Left renal cortex interstitium (tissue), 4 donors: ENCODE measurements around the gene PLA2G1B. TPM values are rescaled to one million over a fixed set of nuclear protein-coding genes. Genes with fewer than 3 reads are reported as not detected.
"Not testable (repeated sequence)": the region's sequence is repeated elsewhere in the genome, so short reads cannot be mapped to it uniquely, and the experiment has no call there.

Experiments
- DNase-seq, 4 donors: peaks; one replicate each; pipeline ENCODE4 v3.0.0-alpha.2; 2013; ENCODE audit warnings: low read depth in 4 of 4, low spot score in 2 of 4, missing footprints in 1 of 4
- polyA plus RNA-seq, 4 donors: library from polyadenylated mRNA; unstranded; fragments of 120-200 nt; gene quantifications; one replicate each; pipeline ENCODE4 v1.2.1, GENCODE V29; 2013; ENCODE audit not compliant: insufficient read length in 4 of 4

PLA2G1B gene
- polyA plus RNA-seq, 4 donors: 0.43 to 0.75 (median 0.65) TPM; not detected in 1

DNA sequence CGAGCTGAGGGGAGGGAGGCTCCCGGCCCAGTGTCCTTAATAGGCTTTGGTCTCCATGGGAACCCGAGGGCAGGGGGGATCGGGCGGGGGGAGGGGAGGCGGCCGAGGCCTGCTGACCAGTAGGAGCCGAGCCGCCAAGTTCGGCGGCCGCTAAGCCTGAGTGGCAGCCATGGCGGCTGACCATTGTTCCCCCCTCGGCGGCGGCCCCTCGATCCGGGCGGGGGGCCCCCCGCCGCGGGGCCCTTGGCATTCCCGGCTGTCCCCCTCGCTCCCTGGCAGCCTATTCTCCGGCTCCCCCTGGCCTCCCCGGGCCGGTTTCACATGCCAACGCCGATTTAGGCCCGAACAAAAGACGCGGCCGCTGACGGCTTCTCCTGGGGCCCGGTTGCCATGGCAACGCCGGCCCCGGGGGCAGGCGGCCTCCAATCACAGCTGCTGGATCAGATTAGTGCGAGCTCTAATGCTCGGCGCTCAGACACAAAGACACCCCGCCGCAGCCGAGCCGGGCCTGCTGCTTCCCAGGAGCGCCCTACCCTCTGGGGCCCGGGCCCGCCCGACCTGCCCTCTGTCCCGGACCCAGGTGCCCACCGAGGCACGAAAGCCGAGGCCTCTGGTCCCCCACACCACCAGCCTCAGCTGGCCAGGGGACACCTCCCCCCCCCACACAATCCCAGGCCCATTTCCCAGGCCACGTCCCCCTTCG is 34.1 kb upstream of the PLA2G1B start:
- DNase-seq: peak in 3 of 4 donors; percentile 79 to 83 (median 83)

DNA sequence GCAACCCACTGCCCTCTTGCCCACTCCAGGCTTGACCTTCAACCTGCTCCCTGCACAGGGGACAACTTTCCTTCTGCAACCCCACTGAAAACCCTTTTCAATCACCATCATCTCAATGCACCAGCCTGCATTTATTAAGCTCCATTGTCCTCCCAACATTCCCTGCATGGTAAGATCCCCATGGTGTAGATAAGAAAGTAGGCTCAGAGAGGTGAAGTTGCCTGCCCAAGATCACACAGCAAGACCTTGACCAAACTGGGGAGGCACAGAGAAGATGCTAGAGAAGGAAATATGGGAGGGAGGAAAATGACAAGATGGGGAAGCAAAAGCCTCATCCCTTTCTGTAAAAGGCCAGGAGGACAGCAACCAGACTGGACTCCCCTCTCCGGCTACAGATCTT is 31.5 kb upstream of the PLA2G1B start:
- DNase-seq: no peak

DNA sequence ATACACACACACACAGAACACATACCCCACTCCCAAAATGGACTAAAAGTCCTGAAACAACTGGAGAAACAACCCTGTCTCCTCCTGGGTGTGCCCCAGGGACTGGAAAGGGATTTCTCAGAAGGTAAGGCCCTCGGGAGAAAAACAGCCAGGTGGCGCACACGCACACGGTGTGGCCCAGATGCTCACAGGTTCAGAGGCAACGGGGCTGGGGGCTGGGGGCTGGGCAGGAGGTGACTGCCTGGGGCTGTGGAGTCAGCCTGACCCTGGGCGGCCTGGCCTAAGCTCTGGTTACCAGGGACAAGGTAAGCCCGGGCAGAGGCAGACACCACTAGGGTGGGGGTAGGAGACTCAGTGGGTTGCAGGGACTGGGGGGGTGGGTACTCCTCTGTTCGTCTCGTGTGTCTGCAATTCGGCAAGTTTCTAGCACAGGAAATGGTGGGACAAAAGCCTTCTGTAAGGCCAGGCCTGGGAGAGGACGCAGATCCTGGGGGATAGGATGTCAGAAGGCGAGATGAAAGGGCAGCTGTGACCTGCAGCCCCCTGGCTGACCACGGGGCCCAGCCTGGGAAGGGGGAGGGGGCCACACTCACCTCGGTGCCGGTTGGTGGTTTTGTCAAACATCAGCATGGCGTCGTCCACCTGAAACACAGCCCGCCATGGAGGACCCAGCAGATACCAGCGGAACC is 31.0 kb upstream of the PLA2G1B start:
- DNase-seq: no peak

DNA sequence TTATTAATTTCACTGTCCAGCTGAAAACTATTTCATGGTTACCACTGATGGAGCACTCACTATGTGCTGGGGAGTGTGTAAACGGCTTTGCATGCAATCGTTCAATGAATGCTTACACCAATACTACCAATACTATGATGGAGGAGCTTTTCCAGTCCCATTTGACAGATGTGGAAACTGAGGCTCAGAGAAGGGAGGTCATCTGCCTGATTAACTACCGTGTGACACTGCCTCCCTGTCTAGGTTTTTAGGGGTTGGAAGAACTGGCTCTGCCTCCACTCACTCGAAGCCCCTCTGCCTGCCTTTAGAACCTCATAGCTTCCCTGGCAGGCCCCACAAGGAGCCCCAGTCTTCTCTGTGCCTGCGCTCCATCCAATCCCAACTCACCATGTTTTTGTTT is 29.5 kb upstream of the PLA2G1B start:
- no peak for DNase-seq

DNA sequence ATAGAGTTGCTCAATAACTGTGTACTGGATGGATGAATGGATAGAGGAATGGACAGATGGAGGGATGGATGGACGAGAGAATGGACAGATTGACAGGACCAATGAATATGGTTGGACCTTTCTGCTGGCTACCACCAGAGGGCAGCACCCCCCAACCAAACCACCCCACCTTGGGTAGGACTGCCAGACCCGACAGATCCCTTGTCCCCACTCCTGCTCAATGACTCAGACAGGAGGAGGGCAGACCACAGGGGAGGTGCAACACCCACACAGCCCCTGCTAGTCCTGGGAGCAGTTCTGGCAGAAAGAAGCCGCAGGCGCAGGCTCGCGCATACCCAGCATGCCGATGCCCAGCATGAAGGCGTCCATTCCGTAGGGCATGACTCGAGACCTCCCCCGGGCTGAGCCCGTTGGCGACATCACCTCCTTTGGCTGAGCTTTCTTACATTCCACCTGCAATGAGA is 29.0 kb upstream of the PLA2G1B start:
- DNase-seq: no peak

DNA sequence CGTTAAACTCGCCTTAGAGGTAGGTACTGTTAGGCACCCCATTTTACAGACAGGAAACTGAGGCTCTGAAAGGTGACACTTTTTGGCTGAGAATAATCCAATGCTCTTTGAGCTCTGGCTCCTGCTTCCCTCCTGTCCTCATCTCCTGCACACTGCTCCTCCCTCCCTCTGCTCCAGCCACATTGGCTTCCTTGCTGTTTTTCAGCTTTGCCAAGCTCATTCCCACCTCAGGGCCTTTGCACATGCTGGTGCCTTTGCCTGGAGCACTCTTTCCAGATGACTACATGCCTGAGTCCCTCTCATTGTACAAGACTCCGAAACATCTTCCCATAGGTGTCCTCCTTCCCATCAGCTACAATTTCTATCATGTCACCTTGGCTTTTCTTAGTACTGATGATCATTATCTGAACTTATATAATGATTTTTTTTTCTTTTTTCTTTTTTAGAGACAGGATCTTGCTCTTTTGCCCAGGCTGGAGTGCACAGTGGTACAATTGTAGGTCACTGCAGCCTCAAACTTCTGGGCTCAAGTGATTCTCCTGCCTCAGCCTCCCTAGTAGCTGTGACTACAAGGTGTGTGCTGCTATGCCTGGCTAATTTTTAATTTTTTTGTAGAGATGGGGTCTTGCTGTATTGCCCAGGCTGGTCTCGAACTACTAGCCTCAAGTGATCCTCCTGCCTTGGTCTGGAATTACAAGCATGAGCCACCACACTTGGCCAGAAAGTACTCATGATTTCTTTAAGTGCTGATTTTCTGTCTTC is 26.2 kb upstream of the PLA2G1B start:
- DNase-seq: no peak

DNA sequence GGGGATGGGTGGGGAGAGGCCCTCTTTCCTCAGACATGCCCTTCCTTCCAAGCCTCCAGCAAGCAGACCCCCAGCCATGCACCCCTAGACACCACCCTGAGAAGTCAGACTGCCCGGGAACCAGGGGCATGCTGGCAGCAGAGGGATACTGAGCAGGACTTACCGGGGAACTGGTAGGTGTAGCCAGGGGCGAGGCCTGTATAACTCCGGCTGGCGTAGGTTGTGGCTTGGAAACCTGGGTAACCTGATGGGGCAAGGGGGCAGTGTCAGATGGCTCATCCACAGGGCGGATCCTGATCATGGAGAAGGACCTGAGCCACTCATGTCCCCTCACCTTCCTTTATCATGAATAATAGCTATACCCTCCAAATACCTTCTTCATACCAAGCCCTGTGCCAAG is 25.6 kb upstream of the PLA2G1B start:
- DNase-seq: no peak

DNA sequence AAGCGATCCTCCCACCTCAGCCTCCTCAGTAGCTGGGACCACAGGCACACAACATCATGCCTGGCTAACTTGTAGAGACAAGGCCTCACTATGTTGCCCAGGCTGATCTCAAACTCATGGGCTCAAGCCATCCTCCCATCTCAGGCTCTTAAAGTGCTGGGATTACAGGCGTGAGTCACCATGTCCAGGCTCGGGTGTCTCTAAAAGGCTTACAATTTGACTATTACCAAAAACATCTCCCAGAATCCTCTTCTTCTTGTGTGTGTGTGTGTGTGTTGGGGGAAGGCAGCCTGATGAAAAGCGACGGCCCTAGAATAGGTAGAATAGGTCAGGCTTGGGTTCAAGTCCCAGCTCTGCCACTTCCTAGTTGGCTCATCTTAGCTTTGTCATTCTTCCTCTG is 24.5 kb upstream of the PLA2G1B start:
- DNase-seq: no peak

DNA sequence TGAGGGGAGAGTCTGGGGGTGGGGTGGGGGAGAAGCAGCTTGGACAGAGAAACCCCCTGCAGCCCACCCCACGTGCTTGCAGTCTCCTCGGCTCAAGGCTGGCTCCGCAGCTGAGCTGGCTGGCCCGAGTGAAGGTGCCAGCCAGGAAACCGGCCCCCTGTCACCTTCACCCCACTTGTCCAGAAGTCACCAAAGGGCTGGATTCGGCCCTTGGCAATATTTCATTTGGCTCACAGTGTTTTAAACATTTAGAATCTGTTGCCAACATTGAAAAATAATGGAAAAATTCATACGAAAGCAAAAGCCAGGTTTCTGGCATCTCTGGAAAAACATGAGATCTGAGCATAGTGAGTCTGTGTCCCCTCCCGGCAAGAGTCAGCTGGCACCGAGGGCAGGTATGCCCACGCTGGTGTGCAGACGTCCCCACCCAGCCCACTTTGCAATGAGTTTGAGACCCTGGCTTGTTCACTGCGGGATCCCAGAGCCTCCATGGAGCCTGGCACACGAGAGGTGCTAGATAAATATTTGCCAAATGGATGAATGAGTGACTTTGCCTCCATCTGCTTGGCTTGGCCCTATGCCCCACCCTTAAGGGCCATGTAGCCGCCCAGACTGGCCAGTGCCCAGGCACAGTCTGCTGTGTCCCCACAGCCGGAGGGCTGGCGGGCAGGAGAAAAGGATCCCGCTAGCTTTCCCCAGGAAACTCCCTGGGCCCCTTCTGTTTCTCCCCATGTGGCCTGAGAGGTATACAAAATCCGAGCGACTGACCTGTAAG is 23.2 kb upstream of the PLA2G1B start:
- DNase-seq: no peak

DNA sequence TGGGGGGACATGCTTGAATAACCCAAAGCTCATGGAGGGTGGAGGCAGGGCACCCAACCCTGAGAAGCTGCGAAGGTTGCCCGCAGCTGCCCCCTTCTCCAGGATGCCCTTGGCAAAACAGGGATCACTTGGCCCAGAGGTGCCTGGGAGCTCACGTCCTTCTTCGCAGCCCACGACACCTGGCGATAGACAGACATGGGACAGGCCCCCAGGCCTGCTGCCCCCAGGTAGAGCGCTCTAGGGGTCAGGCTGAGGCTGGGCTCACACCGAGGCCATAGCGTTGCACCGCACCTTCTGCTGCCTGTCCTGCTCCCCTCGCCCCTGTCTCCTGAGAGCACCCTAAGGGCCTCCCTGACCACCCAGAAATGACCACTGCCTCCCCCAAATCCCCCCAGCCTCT is 20.2 kb upstream of the PLA2G1B start:
- DNase-seq: no peak

DNA sequence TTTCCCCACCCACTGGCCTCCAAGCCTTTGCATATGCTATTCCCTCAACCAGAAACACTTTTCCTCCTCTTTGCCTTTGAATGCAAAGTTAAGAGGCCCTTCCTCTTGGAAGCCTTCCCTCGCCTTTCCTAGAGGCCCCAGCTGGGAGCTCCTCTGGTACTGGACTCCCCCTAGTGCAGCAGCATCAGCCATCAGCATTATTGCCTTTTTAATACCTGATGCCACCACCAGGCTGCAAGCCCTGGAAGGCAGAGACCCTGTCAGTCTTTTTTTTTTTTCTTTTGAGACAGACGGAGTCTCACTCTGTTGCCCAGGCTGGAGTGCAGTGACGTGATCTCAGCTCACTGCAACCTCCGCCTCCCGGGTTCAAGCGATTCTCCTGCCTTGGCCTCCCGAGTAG is 19.1 kb upstream of the PLA2G1B start:
- no peak for DNase-seq

DNA sequence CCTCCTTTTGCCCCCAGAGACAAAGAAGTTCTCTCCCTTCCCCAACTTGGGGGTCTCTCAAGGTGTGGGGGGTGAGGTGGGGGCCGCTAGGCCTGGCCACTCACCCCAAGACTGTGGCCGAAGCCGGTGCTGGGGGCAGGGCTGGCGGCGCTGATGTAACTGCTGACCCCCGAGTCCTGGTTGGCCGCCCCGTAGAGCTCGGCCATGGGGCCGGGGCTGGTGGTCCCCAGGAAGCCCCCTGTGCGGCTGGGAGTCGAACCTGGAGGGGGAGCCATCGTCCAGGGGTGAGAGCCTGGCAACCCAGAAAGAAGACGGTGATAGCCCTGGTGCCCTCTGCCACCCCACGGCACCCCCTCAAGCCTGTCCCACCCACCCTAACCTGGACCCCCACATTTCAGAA is 18.5 kb upstream of the PLA2G1B start:
- no peak for DNase-seq

DNA sequence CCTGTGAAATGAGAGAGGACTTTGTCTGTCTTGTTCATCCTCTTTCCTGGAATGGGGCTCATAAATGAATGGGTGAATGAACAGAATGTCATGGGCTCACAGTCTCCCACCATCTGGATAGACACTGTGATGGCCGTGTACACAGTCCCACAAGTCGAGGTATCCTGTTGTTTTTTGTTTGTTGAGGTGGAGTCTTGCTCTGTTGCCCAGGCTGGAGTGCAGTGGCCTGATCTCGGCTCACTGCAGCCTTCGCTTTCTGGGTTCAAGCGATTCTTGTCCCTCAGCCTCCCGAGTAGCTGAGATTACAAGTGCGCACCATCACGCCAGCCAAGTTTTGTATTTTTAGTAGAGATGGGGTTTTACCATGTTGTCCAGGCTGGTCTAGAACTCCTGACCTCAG is 16.1 kb upstream of the PLA2G1B start:
- no peak for DNase-seq

DNA sequence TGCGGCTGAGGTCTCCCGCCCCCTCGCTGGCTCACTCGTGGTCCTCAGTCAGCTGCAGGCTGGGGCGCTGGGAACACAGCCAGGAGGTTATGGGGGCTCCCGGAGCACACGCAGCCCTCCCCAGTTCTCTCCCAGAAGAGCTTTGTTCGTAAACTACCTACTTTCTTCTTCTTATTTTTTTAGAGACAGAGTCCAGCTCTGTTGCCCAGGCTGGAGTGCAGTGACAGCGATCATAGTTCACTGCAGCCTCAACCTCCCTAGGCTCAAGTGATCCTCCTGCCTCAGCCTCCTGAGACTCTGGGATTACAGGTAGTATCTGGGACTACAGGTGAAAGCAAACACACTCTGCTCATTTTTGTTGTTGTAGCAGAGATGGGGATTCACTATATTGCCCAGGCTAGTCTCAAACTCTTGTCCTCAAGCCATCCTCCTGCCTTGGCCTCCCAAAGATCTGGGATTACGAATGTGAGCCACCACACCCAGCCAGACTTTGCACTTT is 15.5 kb upstream of the PLA2G1B start:
- no peak for DNase-seq

DNA sequence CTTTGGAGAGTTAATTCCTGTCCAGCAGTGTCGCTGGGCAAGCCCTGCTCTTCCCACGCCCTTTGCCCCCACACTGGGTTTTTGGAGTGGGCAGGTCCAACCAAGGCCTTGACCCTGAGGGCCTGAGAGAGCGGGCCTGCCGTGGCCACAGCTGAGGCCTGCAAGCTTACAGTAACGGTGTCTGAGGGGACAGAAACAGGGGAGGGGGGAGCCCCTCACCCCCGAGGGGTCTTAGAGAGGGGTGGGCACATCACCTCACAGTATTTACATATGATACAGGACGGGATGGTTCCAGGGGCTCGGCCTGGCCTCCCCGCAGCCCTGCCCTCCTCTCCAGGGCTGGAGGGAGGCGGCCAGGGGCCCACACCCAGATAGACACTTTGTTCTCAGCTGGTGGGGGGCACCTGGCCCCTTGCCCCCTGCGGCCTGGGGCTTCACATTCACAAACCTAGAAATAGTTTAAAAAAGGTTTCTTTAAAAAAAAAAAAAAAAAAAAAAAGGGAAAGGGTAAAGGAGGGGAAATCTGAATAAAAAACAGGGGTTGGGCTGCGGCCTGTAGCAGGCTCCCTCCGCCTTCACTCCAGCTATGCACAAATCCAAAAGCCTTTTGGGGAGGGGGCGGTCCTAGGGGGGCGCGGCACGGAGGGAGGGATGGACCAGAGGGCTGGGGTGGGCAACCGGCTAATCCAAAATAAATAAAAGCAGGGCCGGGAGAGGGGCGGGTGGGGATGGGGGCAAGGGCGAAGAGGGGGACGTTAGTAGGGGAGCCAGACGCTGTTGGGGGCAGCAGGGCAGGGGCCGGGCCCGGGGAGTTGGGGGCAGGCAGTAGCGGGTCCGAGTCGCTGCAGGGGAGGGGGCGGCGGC is 14.8 kb upstream of the PLA2G1B start:
- DNase-seq: peak in 1 of 4 donors; percentile 38

DNA sequence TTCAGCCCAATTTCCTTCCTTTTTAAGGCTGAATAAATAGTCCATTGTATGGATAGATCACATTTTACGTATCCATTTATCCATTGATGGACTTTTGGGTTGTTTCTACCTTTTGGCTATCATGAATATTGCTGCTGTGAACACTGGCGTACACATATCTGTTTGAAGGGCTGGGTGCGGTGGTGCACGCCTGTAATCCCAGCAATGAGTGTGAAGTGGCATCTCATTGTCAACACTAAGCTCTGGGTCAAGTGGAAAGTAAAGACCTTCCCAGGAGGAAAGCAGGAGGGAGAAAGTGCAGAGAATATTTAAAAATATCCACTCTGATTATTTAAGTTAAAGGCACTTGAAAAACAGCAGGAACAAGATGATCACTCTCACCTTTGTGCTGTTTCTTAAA is 11.7 kb upstream of the PLA2G1B start:
- DNase-seq: no peak

DNA sequence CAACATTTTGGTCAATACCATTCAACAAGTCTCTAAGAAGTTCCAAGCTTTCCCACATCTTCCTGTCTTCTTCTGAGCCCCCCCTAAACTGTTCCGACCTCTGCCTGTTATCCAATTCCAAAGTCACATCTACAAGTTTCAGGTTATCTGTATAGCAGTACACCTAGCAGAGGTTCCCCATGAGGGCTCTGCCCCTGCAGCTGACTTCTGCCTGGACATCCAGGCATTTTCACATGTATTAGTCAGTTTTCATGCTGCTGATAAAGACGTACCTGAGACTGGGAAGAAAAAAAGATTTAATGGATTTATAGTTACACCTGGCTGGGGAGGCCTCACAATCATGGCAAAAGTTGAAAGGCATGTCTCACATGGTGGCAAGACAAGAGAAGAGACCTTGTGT is 10.2 kb upstream of the PLA2G1B start:
- no peak for DNase-seq

DNA sequence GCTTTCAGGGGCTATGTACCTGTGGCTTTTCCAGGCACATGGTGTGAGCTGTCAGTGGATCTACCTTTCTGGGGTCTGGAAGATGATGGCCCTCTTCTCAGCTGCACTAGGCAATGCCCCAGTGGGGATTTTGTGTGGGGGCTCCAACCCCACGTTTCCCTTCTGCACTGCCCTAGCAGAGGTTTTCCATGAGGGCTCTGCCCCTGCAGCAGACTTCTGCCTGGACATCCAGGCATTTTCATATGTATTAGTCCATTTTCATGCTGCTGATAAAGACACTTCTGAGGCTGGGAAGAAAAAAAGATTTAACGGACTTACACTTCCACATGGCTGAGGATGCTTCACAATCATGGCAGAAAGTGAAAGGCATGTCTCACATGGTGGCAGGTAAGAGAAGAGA is 8.8 kb upstream of the PLA2G1B start:
- DNase-seq: not testable (repeated sequence)

DNA sequence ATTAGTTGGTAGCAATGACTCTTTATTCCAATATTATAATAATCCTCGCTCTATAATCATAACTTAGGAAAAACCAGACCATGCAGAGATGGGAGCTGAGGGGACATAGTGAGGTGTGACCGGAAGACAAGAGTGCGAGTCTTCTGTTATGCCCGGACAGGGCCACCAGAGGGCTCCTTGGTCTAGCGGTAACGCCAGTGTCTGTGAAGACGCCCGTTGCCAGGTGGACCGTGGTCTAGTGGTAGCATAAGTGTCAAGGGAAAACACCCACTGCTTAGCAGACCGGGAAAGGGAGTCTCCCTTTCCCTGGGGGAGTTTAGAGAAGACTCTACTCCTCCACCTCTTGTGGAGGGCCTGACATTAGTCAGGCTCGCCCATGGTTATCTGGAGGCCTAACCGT is 7.9 kb upstream of the PLA2G1B start:
- not testable (repeated sequence) for DNase-seq

DNA sequence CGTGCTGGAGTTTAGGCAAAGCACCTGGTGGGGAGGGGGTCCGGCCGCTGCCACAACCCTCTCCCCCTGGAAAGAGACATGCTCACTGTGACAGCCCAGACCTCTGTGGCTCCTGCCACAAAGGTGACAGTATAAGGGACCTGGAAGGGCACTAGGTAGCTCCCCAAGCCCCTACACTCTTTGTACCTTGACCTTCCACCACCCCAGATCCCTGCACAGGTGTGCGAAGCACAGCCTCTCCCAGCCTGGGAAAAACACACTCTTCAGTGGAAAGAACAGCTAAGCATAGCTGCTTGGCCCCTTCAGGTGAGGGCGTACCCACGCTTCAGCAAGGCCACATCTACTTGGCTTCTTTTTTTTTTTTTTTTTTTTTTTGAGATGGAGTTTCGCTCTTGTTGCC is 4.9 kb upstream of the PLA2G1B start:
- DNase-seq: no peak
